Effector memory CD8-positive, alpha-beta T cell (primary cell): ENCODE results near the gene KRT81.
"Not testable (repeated sequence)": the region's sequence is repeated elsewhere in the genome, so short reads cannot be mapped to it uniquely, and the experiment has no call there.

Experiments used
- ATAC-seq: fragments of 150-1000 bp; cut with Tn5 transposase; replicated peaks from 2 replicates; pipeline ENCODE4 v1.10.0; 2021; ENCODE audit warnings: mild to moderate bottlenecking, moderate library complexity
- DNase-seq, 3 experiments: peaks; one replicate each; pipeline ENCODE4 v3.0.0; 2021
- H3K27ac Mint-ChIP-seq, 2 donors: one replicate each; pipeline ENCODE4 v1.8.0; 2022; ENCODE audit warnings: mild to moderate bottlenecking in 2 of 2, mixed read lengths in 2 of 2, moderate library complexity in 2 of 2
- H3K27me3 Mint-ChIP-seq, 2 donors: one replicate each; pipeline ENCODE4 v1.8.0; 2022; ENCODE audit warnings: mixed read lengths in 2 of 2
- H3K36me3 Mint-ChIP-seq: one replicate; pipeline ENCODE4 v1.8.0; 2022; ENCODE audit warnings: mild to moderate bottlenecking, moderate library complexity, mixed read lengths; ENCODE audit not compliant: insufficient read depth
- H3K4me1 Mint-ChIP-seq, 2 donors: one replicate each; pipeline ENCODE4 v1.8.0; 2022; ENCODE audit warnings: low read depth in 2 of 2, mixed read lengths in 2 of 2
- H3K4me3 Mint-ChIP-seq, 2 donors: one replicate each; pipeline ENCODE4 v1.8.0; 2022; ENCODE audit warnings: mild to moderate bottlenecking in 2 of 2, mixed read lengths in 2 of 2, moderate library complexity in 2 of 2
- H3K9me3 Mint-ChIP-seq, 2 donors: one replicate each; pipeline ENCODE4 v1.8.0; 2022; ENCODE audit warnings: mixed read lengths in 2 of 2

Gene KRT81

DNA sequence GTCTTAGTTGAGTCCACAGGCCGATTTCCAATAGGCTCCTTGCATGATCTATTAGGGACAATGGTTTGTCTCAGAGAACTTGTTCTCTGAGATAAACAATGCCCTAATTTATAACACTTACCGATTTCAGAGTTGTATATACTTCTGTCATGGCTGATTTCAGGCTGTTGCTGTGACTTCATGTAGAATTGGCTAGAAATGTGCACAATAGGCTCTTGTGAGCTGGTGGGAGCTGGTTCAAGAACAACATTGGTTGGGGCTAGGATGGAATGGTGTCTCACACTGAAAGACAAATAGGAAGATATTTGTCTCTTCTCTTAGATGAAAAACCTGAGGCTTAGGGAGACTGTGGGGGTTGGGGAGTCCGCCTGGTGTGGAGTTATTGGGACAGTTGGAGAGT is 23.6 kb downstream of the KRT81 start:
- no peak for ATAC-seq
- H3K9me3 Mint-ChIP-seq, result no peaks in the 10 kb centered on the region
- DNase-seq, result no peak
- no peaks in the 10 kb centered on the region for H3K36me3 Mint-ChIP-seq
- no peak overlapping the region for H3K27ac Mint-ChIP-seq
- no peak overlapping the region for H3K4me3 Mint-ChIP-seq
- H3K27me3 Mint-ChIP-seq, result peaks cover 27 to 42% of the 10 kb centered on the region in 2 donors
- no peaks in the 10 kb centered on the region for H3K4me1 Mint-ChIP-seq

GRCh38 chr12:52267266-52267665 is 24.1 kb downstream of the KRT81 start:
- no peaks in the 10 kb centered on the region for H3K36me3 Mint-ChIP-seq
- no peaks in the 10 kb centered on the region for H3K9me3 Mint-ChIP-seq

GRCh38 chr12:52266514-52266913 is 24.8 kb downstream of the KRT81 start:
- Mint-ChIP-seq H3K9me3 (no peaks in the 10 kb centered on the region), H3K27ac (no peak overlapping the region), H3K36me3 (no peaks in the 10 kb centered on the region), H3K4me3 (no peak overlapping the region), H3K4me1 (no peaks in the 10 kb centered on the region), H3K27me3 (peaks cover 34 to 53% of the 10 kb centered on the region in 2 donors)
- ATAC-seq, result no peak
- no peak for DNase-seq

More at GRCh38 chr12:52267266-52267665, 24.1 kb downstream of the KRT81 start:
- Mint-ChIP-seq H3K27me3 (peaks cover 31 to 46% of the 10 kb centered on the region in 2 donors), H3K4me1 (no peaks in the 10 kb centered on the region), H3K27ac (no peak overlapping the region), H3K4me3 (no peak overlapping the region)
- DNase-seq (no peak), ATAC-seq (no peak)

DNA sequence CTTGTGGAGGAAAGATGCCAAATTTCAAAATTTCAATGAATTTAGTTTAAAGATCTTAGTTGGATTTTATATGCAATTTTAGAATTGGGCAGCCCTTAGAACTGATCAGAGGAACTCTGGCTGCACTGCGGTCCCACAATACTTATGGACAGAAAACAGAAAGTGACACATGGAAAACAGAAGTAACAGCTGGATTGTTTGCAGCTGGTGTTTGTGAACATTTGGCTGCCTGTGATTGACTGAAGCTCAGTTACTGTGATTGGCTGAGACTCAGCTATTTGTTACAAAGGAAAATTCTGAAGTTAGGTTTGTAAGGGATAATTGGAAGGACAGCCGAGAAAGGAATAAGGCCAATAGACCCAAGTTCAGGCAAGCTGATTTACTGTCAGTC is 26.9 kb downstream of the KRT81 start:
- no peak overlapping the region for H3K4me3 Mint-ChIP-seq
- peaks cover 0 to 2% of the 10 kb centered on the region in 2 donors for H3K4me1 Mint-ChIP-seq
- H3K9me3 Mint-ChIP-seq, result no peaks in the 10 kb centered on the region
- ATAC-seq, result no peak
- peaks cover 40 to 56% of the 10 kb centered on the region in 2 donors for H3K27me3 Mint-ChIP-seq
- DNase-seq, result no peak
- no peaks in the 10 kb centered on the region for H3K36me3 Mint-ChIP-seq
- H3K27ac Mint-ChIP-seq, result no peak overlapping the region

DNA sequence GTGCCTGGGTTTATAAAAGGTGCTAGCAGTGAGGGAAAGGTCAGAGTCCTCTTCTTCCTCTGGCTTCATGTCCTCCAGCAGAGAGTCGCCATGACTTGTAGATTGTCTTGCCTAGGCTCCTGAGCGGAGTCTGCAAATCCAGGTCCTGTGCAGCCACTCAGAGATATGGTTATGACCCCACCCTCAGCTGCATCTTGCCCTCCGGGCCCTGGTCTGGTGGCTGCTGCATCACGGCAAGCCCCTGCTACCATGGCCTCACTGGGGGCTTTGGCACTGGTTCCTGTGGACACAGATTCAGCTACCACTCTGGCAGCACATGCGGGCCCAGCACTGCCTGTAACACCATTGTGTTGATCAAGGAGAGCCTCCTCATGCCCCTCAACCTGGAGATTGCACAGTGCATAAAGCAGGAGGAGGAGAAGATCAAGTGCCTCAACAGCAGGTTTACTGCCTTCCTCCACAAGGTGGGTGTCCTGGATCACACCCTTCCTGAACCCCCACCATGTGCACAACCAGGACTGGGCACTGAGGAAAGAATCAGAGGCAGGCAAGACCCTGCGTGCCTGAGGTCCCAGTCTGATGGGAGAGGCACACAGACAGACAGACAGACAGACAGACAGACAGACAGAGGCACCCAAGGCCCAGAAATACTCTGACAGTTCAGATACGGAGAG is 27.4 kb downstream of the KRT81 start:
- no peaks in the 10 kb centered on the region for H3K36me3 Mint-ChIP-seq
- H3K4me3 Mint-ChIP-seq, result no peak overlapping the region
- DNase-seq (no peak), ATAC-seq (no peak)
- no peak overlapping the region for H3K27ac Mint-ChIP-seq
- H3K9me3 Mint-ChIP-seq, result no peaks in the 10 kb centered on the region
- peaks cover 46 to 60% of the 10 kb centered on the region in 2 donors for H3K27me3 Mint-ChIP-seq
- H3K4me1 Mint-ChIP-seq, result peaks cover 0 to 2% of the 10 kb centered on the region in 2 donors

- H3K36me3 Mint-ChIP-seq, result no peaks in the 10 kb centered on the region
- ATAC-seq (no peak), DNase-seq (no peak)
- H3K4me1 Mint-ChIP-seq, result peaks cover 0 to 2% of the 10 kb centered on the region in 2 donors
- H3K9me3 Mint-ChIP-seq, result no peaks in the 10 kb centered on the region
- no peak overlapping the region for H3K27ac Mint-ChIP-seq
- H3K27me3 Mint-ChIP-seq, result peaks cover 53 to 61% of the 10 kb centered on the region in 2 donors
- H3K4me3 Mint-ChIP-seq, result no peak overlapping the region
These were observed 29.0 kb downstream of the KRT81 start for GRCh38 chr12:52262286-52262685.

GRCh38 chr12:52261208-52261484 is 30.2 kb downstream of the KRT81 start:
- no peak overlapping the region for H3K4me3 Mint-ChIP-seq
- no peak for ATAC-seq

GRCh38 chr12:52260361-52261207 is 30.8 kb downstream of the KRT81 start:
- H3K27me3 Mint-ChIP-seq, result peaks cover 63 to 67% of the 10 kb centered on the region in 2 donors
- H3K27ac Mint-ChIP-seq, result no peak overlapping the region
- no peaks in the 10 kb centered on the region for H3K9me3 Mint-ChIP-seq
- ATAC-seq, result no peak
- no peak for DNase-seq
- no peak overlapping the region for H3K4me3 Mint-ChIP-seq
- peaks cover 0 to 2% of the 10 kb centered on the region in 2 donors for H3K4me1 Mint-ChIP-seq
- no peaks in the 10 kb centered on the region for H3K36me3 Mint-ChIP-seq

More at GRCh38 chr12:52261208-52261484, 30.2 kb downstream of the KRT81 start:
- H3K27me3 Mint-ChIP-seq, result peaks cover 60 to 62% of the 10 kb centered on the region in 2 donors
- DNase-seq, result no peak
- peaks cover 0 to 2% of the 10 kb centered on the region in 2 donors for H3K4me1 Mint-ChIP-seq
- H3K27ac Mint-ChIP-seq, result no peak overlapping the region
- no peaks in the 10 kb centered on the region for H3K36me3 Mint-ChIP-seq
- no peaks in the 10 kb centered on the region for H3K9me3 Mint-ChIP-seq

- H3K27ac Mint-ChIP-seq, result no peak overlapping the region
- no peak overlapping the region for H3K4me3 Mint-ChIP-seq
- H3K9me3 Mint-ChIP-seq, result no peaks in the 10 kb centered on the region
- peaks cover 0 to 2% of the 10 kb centered on the region in 2 donors for H3K4me1 Mint-ChIP-seq
- peaks cover 66 to 76% of the 10 kb centered on the region in 2 donors for H3K27me3 Mint-ChIP-seq
- ATAC-seq, result no peak
- no peaks in the 10 kb centered on the region for H3K36me3 Mint-ChIP-seq
- DNase-seq, result no peak
These were observed 31.6 kb downstream of the KRT81 start for GRCh38 chr12:52259657-52260243.

DNA sequence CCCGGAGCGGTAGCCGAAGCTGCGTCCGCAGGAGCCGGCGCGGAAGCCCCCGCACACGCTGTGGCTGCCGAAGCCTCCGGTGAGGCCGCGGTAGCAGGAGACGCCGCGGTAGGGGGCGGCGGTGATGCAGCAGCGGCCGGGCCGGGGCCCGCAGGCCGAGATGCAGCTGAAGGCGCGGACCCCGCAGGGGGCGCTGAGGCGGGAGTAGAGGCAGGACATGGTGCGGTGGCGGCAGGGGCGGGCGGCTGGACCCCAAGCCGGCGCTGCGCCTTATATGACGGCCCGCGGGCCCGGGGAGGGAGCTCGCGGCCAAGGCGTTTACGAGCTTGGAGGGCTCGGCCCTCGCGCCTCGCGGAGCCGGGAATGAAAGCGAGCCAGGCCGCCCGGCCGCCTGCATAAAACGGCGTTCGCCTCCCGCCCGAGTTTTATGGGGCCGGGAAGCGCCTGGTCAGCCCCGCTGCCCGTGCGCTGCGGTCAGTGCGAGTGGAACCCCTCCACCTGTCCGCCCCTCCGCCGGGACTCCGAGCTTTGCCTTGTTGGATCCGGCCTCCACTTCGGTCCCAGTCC is 32.9 kb downstream of the KRT81 start:
- H3K27me3 Mint-ChIP-seq, result peaks cover 69 to 85% of the 10 kb centered on the region in 2 donors
- peaks cover 0 to 2% of the 10 kb centered on the region in 2 donors for H3K4me1 Mint-ChIP-seq
- H3K27ac Mint-ChIP-seq, result no peak overlapping the region
- no peaks in the 10 kb centered on the region for H3K36me3 Mint-ChIP-seq
- DNase-seq (no peak), ATAC-seq (no peak)
- no peak overlapping the region for H3K4me3 Mint-ChIP-seq
- no peaks in the 10 kb centered on the region for H3K9me3 Mint-ChIP-seq

DNA sequence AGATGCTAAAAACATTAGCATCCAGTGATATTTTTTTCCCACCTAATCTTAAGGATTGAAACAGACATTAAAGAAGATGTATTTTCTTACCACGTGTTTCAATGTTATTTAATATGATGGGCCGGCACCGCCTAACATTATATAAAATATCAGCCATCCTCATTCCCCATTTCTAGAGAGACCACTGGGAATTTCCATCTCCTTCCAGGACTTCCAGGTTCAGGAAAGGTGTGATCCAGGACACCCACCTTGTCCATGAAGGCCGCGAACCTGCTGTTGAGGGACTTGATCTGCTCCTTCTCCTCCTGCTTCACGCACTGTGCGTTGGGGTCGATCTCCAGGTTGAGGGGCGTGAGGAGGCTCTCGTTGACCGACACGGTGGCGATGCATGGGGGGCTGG is 33.4 kb downstream of the KRT81 start:
- ATAC-seq, H3K27ac Mint-ChIP-seq, DNase-seq, H3K4me3 Mint-ChIP-seq, H3K36me3 Mint-ChIP-seq, H3K4me1 Mint-ChIP-seq, H3K9me3 Mint-ChIP-seq: not testable (repeated sequence)
- peaks cover 67 to 90% of the 10 kb centered on the region in 2 donors for H3K27me3 Mint-ChIP-seq

GRCh38 chr12:52257074-52257551 is 34.2 kb downstream of the KRT81 start:
- H3K4me3 Mint-ChIP-seq, result no peak overlapping the region
- peaks cover 59 to 88% of the 10 kb centered on the region in 2 donors for H3K27me3 Mint-ChIP-seq
- ATAC-seq (no peak), DNase-seq (no peak)
- peaks cover 0 to 2% of the 10 kb centered on the region in 2 donors for H3K4me1 Mint-ChIP-seq
- no peak overlapping the region for H3K27ac Mint-ChIP-seq
- H3K9me3 Mint-ChIP-seq, result no peaks in the 10 kb centered on the region
- no peaks in the 10 kb centered on the region for H3K36me3 Mint-ChIP-seq

- no peak overlapping the region for H3K4me3 Mint-ChIP-seq
- peaks cover 2 to 3% of the 10 kb centered on the region in 2 donors for H3K4me1 Mint-ChIP-seq
- H3K9me3 Mint-ChIP-seq, result no peaks in the 10 kb centered on the region
- H3K27ac Mint-ChIP-seq, result no peak overlapping the region
- ATAC-seq (no peak), DNase-seq (no peak)
- H3K27me3 Mint-ChIP-seq, result peaks cover 53 to 82% of the 10 kb centered on the region in 2 donors
- no peaks in the 10 kb centered on the region for H3K36me3 Mint-ChIP-seq
These were observed 34.8 kb downstream of the KRT81 start for GRCh38 chr12:52256584-52256935.
